Glutamatergic neuron (in vitro differentiated cells): ENCODE data around the gene TTC34. TPM values are rescaled to one million over a fixed set of nuclear protein-coding genes. Genes with fewer than 3 reads are reported as not detected.

Experiments
- DNase-seq: peaks from one replicate; pipeline ENCODE4 v3.0.0; 2022
- H3K27ac Mint-ChIP-seq: one replicate; pipeline ENCODE4 v1.8.0; 2020; ENCODE audit warnings: mild to moderate bottlenecking, mixed read lengths, inconsistent platforms; ENCODE audit not compliant: unreplicated experiment
- H3K27me3 Mint-ChIP-seq: one replicate; pipeline ENCODE4 v1.8.0; 2020; ENCODE audit warnings: mild to moderate bottlenecking, moderate library complexity, mixed read lengths, inconsistent platforms; ENCODE audit not compliant: unreplicated experiment
- H3K36me3 Mint-ChIP-seq: one replicate; pipeline ENCODE4 v1.8.0; 2020; ENCODE audit warnings: mild to moderate bottlenecking, mixed read lengths, inconsistent platforms; ENCODE audit not compliant: unreplicated experiment
- H3K4me1 Mint-ChIP-seq: one replicate; pipeline ENCODE4 v1.8.0; 2020; ENCODE audit warnings: mild to moderate bottlenecking, low read depth, mixed read lengths, inconsistent platforms; ENCODE audit not compliant: unreplicated experiment
- H3K4me3 Mint-ChIP-seq: one replicate; pipeline ENCODE4 v1.8.0; 2020; ENCODE audit warnings: mild to moderate bottlenecking, mixed read lengths, inconsistent platforms; ENCODE audit not compliant: unreplicated experiment
- H3K9me3 Mint-ChIP-seq: one replicate; pipeline ENCODE4 v1.8.0; 2020; ENCODE audit warnings: mild to moderate bottlenecking, moderate library complexity, mixed read lengths, inconsistent platforms; ENCODE audit not compliant: unreplicated experiment
- CTCF ChIP-seq: fragments of 200-600 bp; sonication (generic); IDR thresholded peaks from one replicate; pipeline ENCODE4 v1.5.0; 2021; ENCODE audit not compliant: partially characterized antibody, unreplicated experiment
- total RNA-seq: library from RNA; stranded (reverse); fragmentation: NEBNext Ultra II Directional; extraction: Animal tissue kit (Norgen Biotek cat#: 25700); gene quantifications from one replicate; pipeline ENCODE4 v1.2.1, GENCODE V29; 2021; ENCODE audit not compliant: unreplicated experiment

TTC34 gene
- total RNA-seq, 1 donor from 2014 or later = 0.74 TPM

- H3K9me3 Mint-ChIP-seq = peaks cover 3% of the 10 kb centered on the region
- H3K36me3 Mint-ChIP-seq = no peaks in the 10 kb centered on the region
- no peak overlapping the region for H3K4me3 Mint-ChIP-seq
- no peak overlapping the region for H3K27ac Mint-ChIP-seq
- H3K27me3 Mint-ChIP-seq = peaks cover 3% of the 10 kb centered on the region
- DNase-seq = no peak
- TF ChIP-seq CTCF = no peak
- no peaks in the 10 kb centered on the region for H3K4me1 Mint-ChIP-seq
These were observed 27.2 kb upstream of the TTC34 start for GRCh38 chr1:2828586-2829250.

GRCh38 chr1:2826736-2827292, 25.3 kb upstream of the TTC34 start:
- H3K27me3 Mint-ChIP-seq = peaks cover 4% of the 10 kb centered on the region
- no peaks in the 10 kb centered on the region for H3K4me1 Mint-ChIP-seq
- H3K9me3 Mint-ChIP-seq = peaks cover 5% of the 10 kb centered on the region
- no peak overlapping the region for H3K27ac Mint-ChIP-seq
- H3K36me3 Mint-ChIP-seq = peaks cover 5% of the 10 kb centered on the region
- no peak for TF ChIP-seq CTCF
- no peak for DNase-seq
- H3K4me3 Mint-ChIP-seq = no peak overlapping the region

- no peak for TF ChIP-seq CTCF
- H3K36me3 Mint-ChIP-seq = peaks cover 5% of the 10 kb centered on the region
- H3K9me3 Mint-ChIP-seq = peaks cover 5% of the 10 kb centered on the region
- H3K27ac Mint-ChIP-seq = no peak overlapping the region
- no peak for DNase-seq
- H3K4me1 Mint-ChIP-seq = no peaks in the 10 kb centered on the region
- no peak overlapping the region for H3K4me3 Mint-ChIP-seq
- H3K27me3 Mint-ChIP-seq = peaks cover 4% of the 10 kb centered on the region
These were observed 24.8 kb upstream of the TTC34 start for GRCh38 chr1:2826316-2826715.

- peaks cover 4% of the 10 kb centered on the region for H3K27me3 Mint-ChIP-seq
- H3K4me1 Mint-ChIP-seq = no peaks in the 10 kb centered on the region
- no peak overlapping the region for H3K27ac Mint-ChIP-seq
- TF ChIP-seq CTCF = no peak
- DNase-seq = no peak
- no peak overlapping the region for H3K4me3 Mint-ChIP-seq
- peaks cover 5% of the 10 kb centered on the region for H3K9me3 Mint-ChIP-seq
- peaks cover 5% of the 10 kb centered on the region for H3K36me3 Mint-ChIP-seq
These were observed 24.1 kb upstream of the TTC34 start for GRCh38 chr1:2825487-2826189.

GRCh38 chr1:2824999-2825398, 23.5 kb upstream of the TTC34 start:
- Mint-ChIP-seq H3K4me3 (no peak overlapping the region), H3K9me3 (peaks cover 5% of the 10 kb centered on the region)
- TF ChIP-seq CTCF = no peak

More at GRCh38 chr1:2824999-2825398, 23.5 kb upstream of the TTC34 start:
- H3K27ac Mint-ChIP-seq = no peak overlapping the region
- DNase-seq = no peak
- no peaks in the 10 kb centered on the region for H3K4me1 Mint-ChIP-seq
- H3K36me3 Mint-ChIP-seq = peaks cover 5% of the 10 kb centered on the region
- H3K27me3 Mint-ChIP-seq = peaks cover 5% of the 10 kb centered on the region
